Measurements from ENCODE around the gene CASZ1. TPM values are rescaled to one million over a fixed set of nuclear protein-coding genes. Genes with fewer than 3 reads are reported as not detected.
A peak's percentile ranks its signal among the peaks of the same experiment; 100 is the strongest.

The CASZ1 gene
- total RNA-seq, 2 donors from 2014 or later, result 45.0 to 56.0 TPM

DNA sequence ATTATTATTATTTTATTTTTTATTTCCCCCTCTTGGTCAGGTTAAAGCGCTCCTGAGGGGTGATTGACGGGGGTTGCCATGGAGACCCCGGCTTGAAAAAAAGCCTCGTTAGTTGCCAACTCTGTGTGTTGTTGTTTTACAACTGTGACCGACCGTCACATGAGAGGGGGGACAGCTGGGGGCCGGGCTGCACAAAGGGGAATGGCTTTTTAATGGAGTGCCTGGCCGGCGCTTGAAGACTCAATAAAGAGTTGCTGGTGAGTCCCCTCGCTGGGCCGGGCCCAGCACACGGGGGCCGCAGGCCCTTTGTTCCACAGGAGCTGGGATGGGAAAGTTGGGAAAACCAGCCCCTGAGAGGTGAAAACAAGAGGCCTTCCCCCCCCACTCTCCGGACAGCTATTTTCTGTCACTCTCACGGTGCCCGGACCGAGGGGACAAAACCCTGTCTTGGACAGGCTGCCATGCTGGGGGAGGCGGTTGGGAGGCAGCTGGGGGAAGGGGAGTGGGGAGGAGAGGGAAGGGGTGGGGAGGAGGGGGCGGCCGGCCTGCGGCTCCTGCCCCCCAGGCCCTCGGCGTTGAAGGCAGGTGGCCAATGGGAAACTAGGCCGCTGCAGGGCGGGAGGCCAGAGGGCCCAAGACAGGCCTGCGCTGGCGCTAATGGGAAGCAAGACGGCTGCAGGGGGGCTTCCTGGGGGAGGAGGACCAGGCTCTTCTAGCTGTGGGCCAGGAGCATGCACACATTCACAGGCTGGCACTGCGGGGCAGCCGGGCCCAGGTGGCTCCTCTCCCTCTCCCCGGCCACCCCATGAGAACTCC, 67.6 kb downstream of the CASZ1 start:
- no peaks in the 10 kb centered on the region for H3K27me3 ChIP-seq
- TF ChIP-seq, protein P1, sequence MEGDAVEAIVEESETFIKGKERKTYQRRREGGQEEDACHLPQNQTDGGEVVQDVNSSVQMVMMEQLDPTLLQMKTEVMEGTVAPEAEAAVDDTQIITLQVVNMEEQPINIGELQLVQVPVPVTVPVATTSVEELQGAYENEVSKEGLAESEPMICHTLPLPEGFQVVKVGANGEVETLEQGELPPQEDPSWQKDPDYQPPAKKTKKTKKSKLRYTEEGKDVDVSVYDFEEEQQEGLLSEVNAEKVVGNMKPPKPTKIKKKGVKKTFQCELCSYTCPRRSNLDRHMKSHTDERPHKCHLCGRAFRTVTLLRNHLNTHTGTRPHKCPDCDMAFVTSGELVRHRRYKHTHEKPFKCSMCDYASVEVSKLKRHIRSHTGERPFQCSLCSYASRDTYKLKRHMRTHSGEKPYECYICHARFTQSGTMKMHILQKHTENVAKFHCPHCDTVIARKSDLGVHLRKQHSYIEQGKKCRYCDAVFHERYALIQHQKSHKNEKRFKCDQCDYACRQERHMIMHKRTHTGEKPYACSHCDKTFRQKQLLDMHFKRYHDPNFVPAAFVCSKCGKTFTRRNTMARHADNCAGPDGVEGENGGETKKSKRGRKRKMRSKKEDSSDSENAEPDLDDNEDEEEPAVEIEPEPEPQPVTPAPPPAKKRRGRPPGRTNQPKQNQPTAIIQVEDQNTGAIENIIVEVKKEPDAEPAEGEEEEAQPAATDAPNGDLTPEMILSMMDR (IDR thresholded peaks at IDR 0.05), result no peak
- peaks cover 8% of the 10 kb centered on the region for H3K4me1 ChIP-seq
- no peak for DNase-seq
- no peak overlapping the region for H3K4me3 ChIP-seq
- intact Hi-C loops (cut with DNase I), result no loop called here
- H3K36me3 ChIP-seq, result no peaks in the 10 kb centered on the region
- H3K27ac ChIP-seq, result no peak overlapping the region
- H3K9me3 ChIP-seq, result no peaks in the 10 kb centered on the region
- H3K9ac ChIP-seq (ENCODE audit: low read depth in 2 of 2, low read length in 2 of 2), result no peak overlapping the region

DNA sequence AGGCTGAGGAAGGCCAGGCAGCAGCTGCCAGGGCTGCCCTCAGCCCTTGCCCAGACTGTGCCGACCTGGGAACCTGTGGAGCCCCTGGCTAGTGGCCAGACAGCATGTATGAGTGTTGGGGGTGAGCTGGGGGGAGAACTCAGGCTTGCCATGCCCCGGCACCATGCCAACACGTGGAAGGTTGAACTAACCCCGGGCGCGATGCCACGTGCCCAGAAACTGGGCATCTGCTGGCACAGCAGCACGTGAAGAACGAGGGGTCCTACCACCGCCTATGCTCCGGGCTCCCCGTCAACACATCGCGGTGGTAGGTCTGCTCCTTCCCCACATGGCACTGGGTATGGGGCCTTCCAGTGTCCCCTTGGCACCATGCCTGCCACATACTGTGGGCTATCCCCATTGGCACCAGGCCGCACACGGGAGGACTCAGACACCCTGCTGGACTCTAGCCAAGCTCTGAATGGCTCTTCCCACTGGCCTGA, 68.7 kb downstream of the CASZ1 start:
- H3K36me3 ChIP-seq, result no peaks in the 10 kb centered on the region
- peaks cover 8% of the 10 kb centered on the region for H3K4me1 ChIP-seq
- no peak overlapping the region for H3K9ac ChIP-seq (ENCODE audit: low read depth in 2 of 2, low read length in 2 of 2)
- no peak for DNase-seq
- H3K27me3 ChIP-seq, result no peaks in the 10 kb centered on the region
- no peak overlapping the region for H3K4me3 ChIP-seq
- H3K9me3 ChIP-seq, result no peaks in the 10 kb centered on the region
- intact Hi-C loops (cut with DNase I), result no loop called here
- TF ChIP-seq, protein P1 (IDR thresholded peaks at IDR 0.05), result no peak
- no peak overlapping the region for H3K27ac ChIP-seq

DNA sequence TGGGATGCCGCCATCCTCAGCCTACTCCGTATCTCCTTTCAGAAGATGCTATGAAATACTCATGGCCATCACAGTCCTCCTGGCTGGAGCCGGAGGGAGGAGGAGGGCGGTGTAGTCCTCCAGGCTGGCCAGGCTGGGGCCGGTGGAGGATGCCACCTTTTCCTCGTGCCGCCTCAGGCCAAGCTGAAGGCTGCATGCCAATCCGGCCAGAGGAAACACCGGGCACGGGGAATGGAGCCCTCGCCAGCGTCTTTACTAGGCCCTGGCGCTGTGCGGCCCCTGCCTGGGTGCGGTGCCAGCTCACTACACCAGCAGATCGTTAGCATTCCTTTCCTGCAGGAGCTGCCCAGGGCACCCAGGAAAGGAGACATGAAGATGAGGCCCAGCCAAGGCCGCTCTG, 70.1 kb downstream of the CASZ1 start:
- no peak overlapping the region for H3K9ac ChIP-seq (ENCODE audit: low read depth in 2 of 2, low read length in 2 of 2)
- peaks cover 7% of the 10 kb centered on the region for H3K4me1 ChIP-seq
- H3K27ac ChIP-seq, result no peak overlapping the region
- TF ChIP-seq, protein P1 (IDR thresholded peaks at IDR 0.05), result no peak
- H3K27me3 ChIP-seq, result no peaks in the 10 kb centered on the region
- DNase-seq, result no peak
- intact Hi-C loops (cut with DNase I), result no loop called here
- no peaks in the 10 kb centered on the region for H3K36me3 ChIP-seq
- H3K9me3 ChIP-seq, result no peaks in the 10 kb centered on the region
- no peak overlapping the region for H3K4me3 ChIP-seq

- Histone ChIP-seq H3K9me3 (no peaks in the 10 kb centered on the region), H3K9ac (ENCODE audit: low read depth in 2 of 2, low read length in 2 of 2) (no peak overlapping the region), H3K4me3 (no peak overlapping the region), H3K36me3 (no peaks in the 10 kb centered on the region), H3K27ac (no peak overlapping the region), H3K4me1 (peaks cover 4% of the 10 kb centered on the region), H3K27me3 (no peaks in the 10 kb centered on the region)
- DNase-seq, result no peak
- TF ChIP-seq, protein P1 (IDR thresholded peaks at IDR 0.05), result no peak
- intact Hi-C loops (cut with DNase I), result no loop called here
Observed at GRCh38 chr1:10724948-10725847, 71.2 kb downstream of the CASZ1 start.

DNA sequence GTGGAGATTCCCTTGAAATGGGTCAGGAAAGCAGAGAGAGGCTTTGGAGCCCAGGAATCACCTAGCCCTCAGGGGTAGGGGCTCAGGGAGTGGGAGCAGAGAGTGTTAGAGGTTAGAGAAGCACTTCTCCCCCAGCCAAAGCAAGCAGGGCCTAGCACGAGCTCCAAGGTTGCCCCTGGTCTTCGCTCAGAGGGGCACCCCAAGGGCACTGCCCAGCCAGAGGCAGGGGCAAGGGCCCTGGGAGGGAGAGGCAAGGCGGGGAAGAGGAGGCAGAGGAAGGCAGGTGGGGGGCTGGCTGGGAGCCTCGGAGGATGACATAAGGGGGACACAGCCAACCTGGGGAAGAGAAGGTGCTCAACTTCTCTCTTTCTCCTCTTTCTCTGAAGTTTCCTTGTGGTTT, 71.9 kb downstream of the CASZ1 start:
- Histone ChIP-seq H3K4me3 (no peak overlapping the region), H3K9me3 (no peaks in the 10 kb centered on the region), H3K4me1 (peaks cover 4% of the 10 kb centered on the region), H3K36me3 (no peaks in the 10 kb centered on the region), H3K27ac (no peak overlapping the region), H3K27me3 (no peaks in the 10 kb centered on the region), H3K9ac (ENCODE audit: low read depth in 2 of 2, low read length in 2 of 2) (peak overlapping the region in 1 of 2 donors; percentile 51)
- DNase-seq, result no peak
- TF ChIP-seq, protein P1 (IDR thresholded peaks at IDR 0.05), result no peak
- intact Hi-C loops (cut with DNase I), result no loop called here

Measured in colonic mucosa (tissue), 4 donors.